ENCODE results near the gene EFCAB9.

GRCh38 chr5:172162323-172162986, 31.5 kb upstream of the EFCAB9 start:
- TF ChIP-seq RAD21 (conservative IDR thresholded peaks at IDR 0.05) (no peak), EP300 (conservative IDR thresholded peaks at IDR 0.05; ENCODE audit: poor library complexity, severe bottlenecking) (no peak)

Data from neural cell (in vitro differentiated cells).